Astrocyte (in vitro differentiated cells and primary cell): ENCODE data around the gene HSCB. TPM values are rescaled to one million over a fixed set of nuclear protein-coding genes. Genes with fewer than 3 reads are reported as not detected.

Source experiments
- DNase-seq: peaks from one replicate; pipeline ENCODE4 v3.0.0-alpha.2; 2010; ENCODE audit warnings: low read depth
- FAIRE-seq: peaks from 2 replicates; lab custom pipeline; 2011; peaks lifted over from hg19 to GRCh38; lab: Jason Lieb, UNC
- H2AFZ ChIP-seq: 2 replicates; pipeline ENCODE4 v1.6.0; 2012; ENCODE audit warnings: low read depth, low read length, inconsistent platforms
- H3K27ac ChIP-seq: 2 replicates; pipeline ENCODE4 v1.5.1; 2011; ENCODE audit warnings: low read depth, low read length, inconsistent platforms
- H3K27me3 ChIP-seq: 2 replicates; pipeline ENCODE4 v1.6.0; 2011; ENCODE audit warnings: low read length, inconsistent platforms; ENCODE audit not compliant: insufficient read depth
- H3K36me3 ChIP-seq: 2 replicates; pipeline ENCODE4 v1.5.1; 2011; ENCODE audit warnings: low read length, inconsistent platforms; ENCODE audit not compliant: insufficient read depth
- H3K4me1 ChIP-seq: 2 replicates; pipeline ENCODE4 v1.5.1; 2011; ENCODE audit warnings: low read length, inconsistent platforms; ENCODE audit not compliant: insufficient read depth
- H3K4me2 ChIP-seq: 2 replicates; pipeline ENCODE4 v1.6.0; 2012; ENCODE audit warnings: low read length, inconsistent platforms
- H3K4me3 ChIP-seq: 2 replicates; pipeline ENCODE4 v1.5.1; 2011; ENCODE audit warnings: low read depth, mild to moderate bottlenecking, low read length, inconsistent platforms; ENCODE audit not compliant: insufficient read depth
- H3K79me2 ChIP-seq: 2 replicates; pipeline ENCODE4 v1.6.0; 2012; ENCODE audit warnings: mild to moderate bottlenecking, low read length, inconsistent platforms; ENCODE audit not compliant: insufficient read depth
- H3K9ac ChIP-seq: 2 replicates; pipeline ENCODE4 v1.6.0; 2012; ENCODE audit warnings: mild to moderate bottlenecking, low read length, inconsistent platforms
- H3K9me3 ChIP-seq: 2 replicates; pipeline ENCODE4 v1.5.1; 2012; ENCODE audit warnings: low read depth, mild to moderate bottlenecking, low read length, inconsistent platforms; ENCODE audit not compliant: insufficient read depth
- H4K20me1 ChIP-seq: 2 replicates; pipeline ENCODE4 v1.6.0; 2012; ENCODE audit warnings: low read length, inconsistent platforms; ENCODE audit not compliant: insufficient read depth
- H3K27ac Mint-ChIP-seq: one replicate; pipeline ENCODE4 v1.8.0; 2021; ENCODE audit warnings: mild to moderate bottlenecking, mixed read lengths; ENCODE audit not compliant: unreplicated experiment
- H3K27me3 Mint-ChIP-seq: one replicate; pipeline ENCODE4 v1.8.0; 2021; ENCODE audit warnings: low read depth, mixed read lengths; ENCODE audit not compliant: unreplicated experiment
- H3K36me3 Mint-ChIP-seq: one replicate; pipeline ENCODE4 v1.8.0; 2021; ENCODE audit warnings: low read depth, mixed read lengths; ENCODE audit not compliant: unreplicated experiment
- H3K4me1 Mint-ChIP-seq: one replicate; pipeline ENCODE4 v1.8.0; 2021; ENCODE audit warnings: low read depth, mixed read lengths; ENCODE audit not compliant: unreplicated experiment
- H3K4me3 Mint-ChIP-seq: one replicate; pipeline ENCODE4 v1.8.0; 2021; ENCODE audit warnings: mild to moderate bottlenecking, moderate library complexity, mixed read lengths; ENCODE audit not compliant: unreplicated experiment
- H3K9me3 Mint-ChIP-seq: one replicate; pipeline ENCODE4 v1.8.0; 2021; ENCODE audit warnings: mild to moderate bottlenecking, mixed read lengths; ENCODE audit not compliant: unreplicated experiment
- EZH2 ChIP-seq: IDR thresholded peaks from 2 replicates; pipeline ENCODE4 v1.6.1; 2012; ENCODE audit warnings: mild to moderate bottlenecking, low read length, inconsistent platforms; ENCODE audit not compliant: insufficient read depth
- total RNA-seq: library from RNA; stranded (reverse); gene quantifications from 2 replicates; pipeline ENCODE4 v1.2.1, GENCODE V29; 2021
- TF ChIP-seq, protein P1 (sequence below): IDR thresholded peaks from 2 replicates; pipeline ENCODE4 v1.5.1; 2011; ENCODE audit warnings: low read depth, mild to moderate bottlenecking, inconsistent platforms, low read length, moderate library complexity; ENCODE audit not compliant: insufficient read depth

Gene HSCB
- total RNA-seq, 1 donor from 2014 or later, result 10.7 TPM

DNA sequence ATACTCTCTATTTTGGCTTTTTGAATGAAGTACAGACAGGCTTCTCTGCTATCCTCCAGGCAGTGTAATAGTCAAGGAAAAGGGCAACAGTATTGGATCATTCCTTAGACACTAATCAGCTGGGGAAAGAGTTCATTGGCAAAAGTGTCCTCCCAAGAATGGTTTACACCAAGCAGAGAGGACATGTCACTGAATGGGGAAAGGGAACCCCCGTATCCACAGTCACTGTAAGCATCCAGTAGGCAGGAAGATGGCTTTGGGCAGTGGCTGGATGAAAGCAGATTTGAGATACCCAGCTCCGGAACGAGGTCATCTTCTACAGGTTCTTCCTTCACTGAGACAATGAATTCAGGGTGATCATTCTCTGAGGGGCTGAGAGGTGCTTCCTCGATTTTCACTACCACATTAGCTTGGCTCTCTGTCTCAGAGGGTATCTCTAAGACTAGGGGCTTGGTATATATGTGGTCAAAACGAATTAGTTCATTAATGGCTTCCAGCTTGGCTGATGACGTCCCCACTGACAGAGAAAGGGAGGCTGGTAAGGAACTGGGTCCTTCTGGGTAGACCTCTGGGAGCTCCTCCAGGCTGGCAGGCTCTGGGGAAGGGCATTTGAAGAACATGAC lies 53.3 kb downstream of the HSCB start:
- Histone ChIP-seq H3K27me3 (no peaks in the 10 kb centered on the region), H3K4me3 (no peak overlapping the region), H3K27ac (no peak overlapping the region), H3K36me3 (peaks cover 50% of the 10 kb centered on the region), H4K20me1 (peaks cover 72% of the 10 kb centered on the region), H3K79me2 (peaks cover 62% of the 10 kb centered on the region), H3K4me2 (no peak overlapping the region), H3K9me3 (no peaks in the 10 kb centered on the region), H3K4me1 (peaks cover 14% of the 10 kb centered on the region), H3K9ac (no peak overlapping the region), H2AFZ (no peak overlapping the region)
- FAIRE-seq, result no peak
- peaks cover 20% of the 10 kb centered on the region for H3K36me3 Mint-ChIP-seq
- H3K4me1 Mint-ChIP-seq, result peaks cover 17% of the 10 kb centered on the region
- H3K27me3 Mint-ChIP-seq, result no peaks in the 10 kb centered on the region
- TF ChIP-seq, protein P1, sequence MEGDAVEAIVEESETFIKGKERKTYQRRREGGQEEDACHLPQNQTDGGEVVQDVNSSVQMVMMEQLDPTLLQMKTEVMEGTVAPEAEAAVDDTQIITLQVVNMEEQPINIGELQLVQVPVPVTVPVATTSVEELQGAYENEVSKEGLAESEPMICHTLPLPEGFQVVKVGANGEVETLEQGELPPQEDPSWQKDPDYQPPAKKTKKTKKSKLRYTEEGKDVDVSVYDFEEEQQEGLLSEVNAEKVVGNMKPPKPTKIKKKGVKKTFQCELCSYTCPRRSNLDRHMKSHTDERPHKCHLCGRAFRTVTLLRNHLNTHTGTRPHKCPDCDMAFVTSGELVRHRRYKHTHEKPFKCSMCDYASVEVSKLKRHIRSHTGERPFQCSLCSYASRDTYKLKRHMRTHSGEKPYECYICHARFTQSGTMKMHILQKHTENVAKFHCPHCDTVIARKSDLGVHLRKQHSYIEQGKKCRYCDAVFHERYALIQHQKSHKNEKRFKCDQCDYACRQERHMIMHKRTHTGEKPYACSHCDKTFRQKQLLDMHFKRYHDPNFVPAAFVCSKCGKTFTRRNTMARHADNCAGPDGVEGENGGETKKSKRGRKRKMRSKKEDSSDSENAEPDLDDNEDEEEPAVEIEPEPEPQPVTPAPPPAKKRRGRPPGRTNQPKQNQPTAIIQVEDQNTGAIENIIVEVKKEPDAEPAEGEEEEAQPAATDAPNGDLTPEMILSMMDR, result no peak
- no peak for TF ChIP-seq EZH2
- H3K9me3 Mint-ChIP-seq, result no peaks in the 10 kb centered on the region
- no peak for DNase-seq
- no peak overlapping the region for H3K27ac Mint-ChIP-seq
- H3K4me3 Mint-ChIP-seq, result peak overlapping the region; percentile 22

DNA sequence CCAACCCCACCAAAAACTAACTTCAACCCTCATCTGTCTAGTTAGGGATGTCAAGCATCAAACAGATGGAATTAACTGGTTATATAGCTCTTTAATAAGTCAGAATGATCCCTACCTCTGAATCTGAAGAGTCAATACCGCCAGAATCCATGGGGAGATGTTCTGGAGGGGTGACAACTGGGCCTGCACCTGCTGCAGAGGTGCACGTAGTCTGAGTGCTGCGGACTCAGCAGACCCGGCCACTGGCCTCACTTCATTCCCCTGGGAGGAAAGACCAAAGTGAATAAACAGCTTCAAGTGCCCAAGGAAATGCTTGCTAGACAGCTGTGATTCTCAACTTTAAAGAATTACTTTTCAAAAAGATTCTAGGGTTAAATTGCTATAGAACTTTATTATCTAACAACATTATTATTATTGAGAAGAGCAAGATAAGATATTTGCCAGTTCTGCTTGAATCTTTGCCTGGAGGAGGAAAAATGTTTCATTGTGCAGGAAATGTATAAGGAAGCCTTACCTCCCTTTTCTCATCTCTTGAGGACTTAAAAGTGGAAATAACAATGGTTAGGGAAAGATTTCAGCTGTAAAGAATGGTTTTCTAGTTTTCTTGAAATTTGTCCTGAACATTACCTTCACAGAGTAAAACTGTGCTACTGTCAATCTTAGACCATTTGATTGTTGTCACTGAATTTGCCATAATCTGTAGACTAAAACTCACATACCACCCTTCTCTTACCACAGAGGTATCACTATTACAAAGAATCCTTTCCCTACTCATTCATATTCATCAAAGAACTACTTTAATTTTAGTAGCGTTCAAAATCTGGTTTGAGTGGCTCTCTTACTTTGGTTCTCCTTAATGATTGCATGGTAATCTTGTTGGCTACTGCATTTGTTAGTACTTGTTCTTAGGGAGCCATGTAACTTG lies 54.4 kb downstream of the HSCB start:
- Mint-ChIP-seq H3K9me3 (peaks cover 2% of the 10 kb centered on the region), H3K4me3 (peak overlapping the region; percentile 93), H3K27me3 (no peaks in the 10 kb centered on the region), H3K36me3 (peaks cover 20% of the 10 kb centered on the region), H3K4me1 (peaks cover 17% of the 10 kb centered on the region), H3K27ac (peak overlapping the region; percentile 12)
- peaks cover 71% of the 10 kb centered on the region for H3K79me2 ChIP-seq
- H2AFZ ChIP-seq, result no peak overlapping the region
- H4K20me1 ChIP-seq, result peaks cover 66% of the 10 kb centered on the region
- H3K27ac ChIP-seq, result no peak overlapping the region
- H3K27me3 ChIP-seq, result no peaks in the 10 kb centered on the region
- no peaks in the 10 kb centered on the region for H3K9me3 ChIP-seq
- H3K9ac ChIP-seq, result peak overlapping the region; percentile 36
- peaks cover 50% of the 10 kb centered on the region for H3K36me3 ChIP-seq
- FAIRE-seq (no peak), DNase-seq (no peak)
- TF ChIP-seq EZH2, result no peak
- TF ChIP-seq, protein P1, result no peak
- peaks cover 14% of the 10 kb centered on the region for H3K4me1 ChIP-seq
- peak overlapping the region; percentile 2 for H3K4me2 ChIP-seq
- no peak overlapping the region for H3K4me3 ChIP-seq
